ENCODE data around the gene KCNJ6. TPM values are rescaled to one million over a fixed set of nuclear protein-coding genes. Genes with fewer than 3 reads are reported as not detected.

The KCNJ6 gene
- total and polyA plus RNA-seq, 2 experiments from 2014 or later = 0.07 to 0.46 TPM

DNA sequence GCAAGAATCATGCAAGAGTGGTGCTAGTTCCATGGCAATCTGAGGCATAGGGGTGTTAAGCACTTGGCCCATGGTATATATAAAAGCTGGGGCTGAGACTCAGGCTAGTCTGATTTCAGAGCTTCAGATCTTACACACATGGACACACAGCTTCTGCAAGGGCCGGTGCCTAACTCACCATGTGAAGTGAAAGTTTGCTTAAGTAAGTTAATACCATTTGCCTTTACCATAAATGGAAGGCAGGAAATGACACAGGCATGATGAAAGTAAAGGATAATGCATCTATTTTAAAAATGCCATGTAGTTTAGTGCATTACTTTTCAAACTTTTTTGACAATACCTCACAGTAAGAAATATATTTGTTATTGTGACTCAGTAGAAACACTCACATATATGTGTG lies 122.6 kb downstream of the KCNJ6 start:
- 73% methylated on average over 1 of the region's 1 CpG for WGBS (ENCODE audit: low lambda C conversion rate, missing lambda C conversion rate)
- Histone ChIP-seq H4K20me1 (ENCODE audit: insufficient read depth, poor library complexity, severe bottlenecking) (no peaks in the 10 kb centered on the region), H3K79me2 (no peaks in the 10 kb centered on the region), H3K36me3 (replicated peaks; ENCODE audit: insufficient read depth, low read depth) (no peaks in the 10 kb centered on the region), H2AFZ (no peak overlapping the region), H3K27me3 (no peaks in the 10 kb centered on the region), H3K4me3 (no peak overlapping the region), H3K4me2 (no peak overlapping the region), H3K9me3 (ENCODE audit: low read depth) (no peaks in the 10 kb centered on the region), H3K9me2 (replicated peaks; ENCODE audit: insufficient read depth) (no peaks in the 10 kb centered on the region), H3K27ac (no peak overlapping the region), H3K4me1 (ENCODE audit: insufficient read depth) (no peaks in the 10 kb centered on the region)
- DNase-seq (ENCODE audit: low spot score) = no peak
- TF ChIP-seq, protein P1, sequence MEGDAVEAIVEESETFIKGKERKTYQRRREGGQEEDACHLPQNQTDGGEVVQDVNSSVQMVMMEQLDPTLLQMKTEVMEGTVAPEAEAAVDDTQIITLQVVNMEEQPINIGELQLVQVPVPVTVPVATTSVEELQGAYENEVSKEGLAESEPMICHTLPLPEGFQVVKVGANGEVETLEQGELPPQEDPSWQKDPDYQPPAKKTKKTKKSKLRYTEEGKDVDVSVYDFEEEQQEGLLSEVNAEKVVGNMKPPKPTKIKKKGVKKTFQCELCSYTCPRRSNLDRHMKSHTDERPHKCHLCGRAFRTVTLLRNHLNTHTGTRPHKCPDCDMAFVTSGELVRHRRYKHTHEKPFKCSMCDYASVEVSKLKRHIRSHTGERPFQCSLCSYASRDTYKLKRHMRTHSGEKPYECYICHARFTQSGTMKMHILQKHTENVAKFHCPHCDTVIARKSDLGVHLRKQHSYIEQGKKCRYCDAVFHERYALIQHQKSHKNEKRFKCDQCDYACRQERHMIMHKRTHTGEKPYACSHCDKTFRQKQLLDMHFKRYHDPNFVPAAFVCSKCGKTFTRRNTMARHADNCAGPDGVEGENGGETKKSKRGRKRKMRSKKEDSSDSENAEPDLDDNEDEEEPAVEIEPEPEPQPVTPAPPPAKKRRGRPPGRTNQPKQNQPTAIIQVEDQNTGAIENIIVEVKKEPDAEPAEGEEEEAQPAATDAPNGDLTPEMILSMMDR (IDR thresholded peaks at IDR 0.05; ENCODE audit: poor library complexity) = no peak
- TF ChIP-seq EZH2phosphoT487 (IDR thresholded peaks at IDR 0.05; ENCODE audit: low read depth, severe bottlenecking, unreplicated experiment) = no peak
- TF ChIP-seq EZH2 (IDR thresholded peaks at IDR 0.05; ENCODE audit: borderline replicate concordance) = no peak

- WGBS (ENCODE audit: low lambda C conversion rate, missing lambda C conversion rate) = 90% methylated on average over 3 of the region's 3 CpGs
- Histone ChIP-seq H3K36me3 (replicated peaks; ENCODE audit: insufficient read depth, low read depth) (no peaks in the 10 kb centered on the region), H3K4me2 (no peak overlapping the region), H3K27me3 (no peaks in the 10 kb centered on the region), H2AFZ (no peak overlapping the region), H3K4me1 (ENCODE audit: insufficient read depth) (no peaks in the 10 kb centered on the region), H3K9me3 (ENCODE audit: low read depth) (no peaks in the 10 kb centered on the region), H3K27ac (no peak overlapping the region), H3K4me3 (no peak overlapping the region), H4K20me1 (ENCODE audit: insufficient read depth, poor library complexity, severe bottlenecking) (no peaks in the 10 kb centered on the region), H3K79me2 (no peaks in the 10 kb centered on the region), H3K9me2 (replicated peaks; ENCODE audit: insufficient read depth) (no peaks in the 10 kb centered on the region)
- no peak for DNase-seq (ENCODE audit: low spot score)
- TF ChIP-seq EZH2phosphoT487 (IDR thresholded peaks at IDR 0.05; ENCODE audit: low read depth, severe bottlenecking, unreplicated experiment) = no peak
- TF ChIP-seq EZH2 (IDR thresholded peaks at IDR 0.05; ENCODE audit: borderline replicate concordance) = no peak
- TF ChIP-seq, protein P1 (IDR thresholded peaks at IDR 0.05; ENCODE audit: poor library complexity) = no peak
Observed at GRCh38 chr21:37792046-37792445, 124.2 kb downstream of the KCNJ6 start.

- Histone ChIP-seq H3K4me1 (ENCODE audit: insufficient read depth) (no peaks in the 10 kb centered on the region), H2AFZ (no peak overlapping the region), H3K4me3 (no peak overlapping the region), H3K9me2 (replicated peaks; ENCODE audit: insufficient read depth) (no peaks in the 10 kb centered on the region), H3K4me2 (no peak overlapping the region), H3K79me2 (no peaks in the 10 kb centered on the region), H3K36me3 (replicated peaks; ENCODE audit: insufficient read depth, low read depth) (no peaks in the 10 kb centered on the region), H3K27me3 (no peaks in the 10 kb centered on the region), H4K20me1 (ENCODE audit: insufficient read depth, poor library complexity, severe bottlenecking) (no peaks in the 10 kb centered on the region), H3K9me3 (ENCODE audit: low read depth) (no peaks in the 10 kb centered on the region), H3K27ac (no peak overlapping the region)
- DNase-seq (ENCODE audit: low spot score) = no peak
- TF ChIP-seq EZH2phosphoT487 (IDR thresholded peaks at IDR 0.05; ENCODE audit: low read depth, severe bottlenecking, unreplicated experiment) = no peak
- TF ChIP-seq, protein P1 (IDR thresholded peaks at IDR 0.05; ENCODE audit: poor library complexity) = no peak
- no peak for TF ChIP-seq EZH2 (IDR thresholded peaks at IDR 0.05; ENCODE audit: borderline replicate concordance)
- WGBS (ENCODE audit: low lambda C conversion rate, missing lambda C conversion rate) = 79% methylated on average over 5 of the region's 5 CpGs
Observed at GRCh38 chr21:37790905-37791304, 125.4 kb downstream of the KCNJ6 start.

DNA sequence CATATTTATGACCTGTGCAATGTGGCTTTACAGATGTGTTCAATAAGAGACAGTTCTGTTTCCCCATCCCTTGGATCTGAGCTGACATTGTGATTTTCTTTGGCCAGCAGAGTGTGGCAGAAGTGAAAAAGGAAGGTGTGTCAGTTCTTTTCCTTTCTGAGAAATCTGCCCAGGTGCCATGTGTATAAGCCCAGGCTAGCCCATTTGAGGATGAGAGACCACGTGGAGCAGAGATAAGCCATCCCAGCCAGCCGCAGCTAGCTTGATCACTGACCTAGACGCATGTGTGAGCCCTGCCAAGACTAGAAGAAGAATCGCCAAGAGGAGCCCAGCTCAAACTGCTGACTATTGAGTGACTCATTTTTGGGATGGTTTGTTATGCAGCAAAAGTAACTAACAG lies 127.8 kb downstream of the KCNJ6 start:
- Histone ChIP-seq H3K4me2 (no peak overlapping the region), H3K4me3 (no peak overlapping the region), H3K36me3 (replicated peaks; ENCODE audit: insufficient read depth, low read depth) (no peaks in the 10 kb centered on the region), H3K27ac (no peak overlapping the region), H4K20me1 (ENCODE audit: insufficient read depth, poor library complexity, severe bottlenecking) (no peaks in the 10 kb centered on the region), H3K27me3 (no peaks in the 10 kb centered on the region), H3K4me1 (ENCODE audit: insufficient read depth) (no peaks in the 10 kb centered on the region), H3K9me3 (ENCODE audit: low read depth) (no peaks in the 10 kb centered on the region), H3K79me2 (no peaks in the 10 kb centered on the region), H3K9me2 (replicated peaks; ENCODE audit: insufficient read depth) (no peaks in the 10 kb centered on the region), H2AFZ (no peak overlapping the region)
- DNase-seq (ENCODE audit: low spot score) = no peak
- WGBS (ENCODE audit: low lambda C conversion rate, missing lambda C conversion rate) = 82% methylated on average over 4 of the region's 4 CpGs
- TF ChIP-seq, protein P1 (IDR thresholded peaks at IDR 0.05; ENCODE audit: poor library complexity) = no peak
- TF ChIP-seq EZH2phosphoT487 (IDR thresholded peaks at IDR 0.05; ENCODE audit: low read depth, severe bottlenecking, unreplicated experiment) (no peak), EZH2 (IDR thresholded peaks at IDR 0.05; ENCODE audit: borderline replicate concordance) (no peak)

Measured in hepatocyte (in vitro differentiated cells).